Upper lobe of left lung (tissue), 4 donors: ENCODE results near the gene GRAMD1A.

Experiments used
- EP300 ChIP-seq, 4 donors: sonication (generic); formaldehyde crosslinking; IDR thresholded peaks; one replicate each; pipeline ENCODE4 v1.5.1; 2017; ENCODE audit warnings: antibody characterized with exemption in 4 of 4, control low read depth in 2 of 4
- TF ChIP-seq, protein P1 (sequence below), 6 experiments: fragments of 450-650 bp in 4 of 6; fragments of 200-600 bp in 2 of 6; sonication (generic) in 2 of 6; IDR thresholded peaks; one replicate each; pipeline ENCODE4 v1.5.1; 2016 to 2019; ENCODE audit warnings: antibody characterized with exemption in 6 of 6

DNA sequence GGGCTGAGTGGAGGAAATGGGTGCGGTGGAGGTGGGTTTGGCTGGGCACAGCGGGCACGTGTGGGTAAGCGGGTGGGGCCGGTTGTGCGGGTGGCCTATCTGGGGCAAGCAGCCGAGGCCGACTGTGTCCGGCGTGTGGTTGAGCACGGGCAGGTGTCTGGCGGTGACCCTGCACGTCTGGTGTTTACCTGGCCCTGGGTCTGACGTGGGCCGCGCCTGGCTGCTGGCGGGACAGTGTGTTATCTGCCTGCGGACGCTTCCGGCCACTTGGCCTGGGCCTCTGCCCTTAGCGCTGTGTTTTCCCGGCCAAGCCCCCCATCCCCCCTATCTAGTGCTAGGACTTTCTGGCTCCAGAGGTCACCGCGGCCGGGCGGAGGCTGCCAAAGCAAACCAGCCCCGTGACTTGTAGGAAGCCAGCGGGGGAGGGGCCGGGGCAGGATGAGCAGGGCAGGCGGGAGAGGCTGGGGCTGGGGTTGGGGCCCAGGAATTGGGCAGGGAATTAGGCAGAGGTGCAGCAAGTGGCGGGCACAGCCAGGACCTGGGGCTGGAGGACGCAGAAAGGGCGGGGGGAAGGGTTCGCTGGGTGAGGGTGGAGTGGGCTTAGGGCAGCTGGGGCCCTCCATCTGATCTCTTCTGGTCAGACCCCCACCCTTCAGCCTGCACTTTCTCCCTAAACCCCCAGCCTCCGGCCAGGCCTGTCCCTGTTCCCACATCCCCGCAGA is 40.9 kb downstream of the GRAMD1A start:
- TF ChIP-seq, protein P1, sequence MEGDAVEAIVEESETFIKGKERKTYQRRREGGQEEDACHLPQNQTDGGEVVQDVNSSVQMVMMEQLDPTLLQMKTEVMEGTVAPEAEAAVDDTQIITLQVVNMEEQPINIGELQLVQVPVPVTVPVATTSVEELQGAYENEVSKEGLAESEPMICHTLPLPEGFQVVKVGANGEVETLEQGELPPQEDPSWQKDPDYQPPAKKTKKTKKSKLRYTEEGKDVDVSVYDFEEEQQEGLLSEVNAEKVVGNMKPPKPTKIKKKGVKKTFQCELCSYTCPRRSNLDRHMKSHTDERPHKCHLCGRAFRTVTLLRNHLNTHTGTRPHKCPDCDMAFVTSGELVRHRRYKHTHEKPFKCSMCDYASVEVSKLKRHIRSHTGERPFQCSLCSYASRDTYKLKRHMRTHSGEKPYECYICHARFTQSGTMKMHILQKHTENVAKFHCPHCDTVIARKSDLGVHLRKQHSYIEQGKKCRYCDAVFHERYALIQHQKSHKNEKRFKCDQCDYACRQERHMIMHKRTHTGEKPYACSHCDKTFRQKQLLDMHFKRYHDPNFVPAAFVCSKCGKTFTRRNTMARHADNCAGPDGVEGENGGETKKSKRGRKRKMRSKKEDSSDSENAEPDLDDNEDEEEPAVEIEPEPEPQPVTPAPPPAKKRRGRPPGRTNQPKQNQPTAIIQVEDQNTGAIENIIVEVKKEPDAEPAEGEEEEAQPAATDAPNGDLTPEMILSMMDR (IDR thresholded peaks at IDR 0.05): no peak
- TF ChIP-seq EP300 (IDR thresholded peaks at IDR 0.05): peak in 3 of 4 donors; percentile 68 to 96 (median 76)
